Vagina (tissue), 2 donors: ENCODE data around the gene ASTN1. TPM values are rescaled to one million over a fixed set of nuclear protein-coding genes. Genes with fewer than 3 reads are reported as not detected.

ENCODE experiments used
- DNase-seq, 2 donors: peaks; one replicate each; pipeline ENCODE4 v3.0.0-alpha.2; 2017; ENCODE audit errors: extremely low spot score in 2 of 2
- H3K27ac ChIP-seq: fragments of 200-600 bp; sonication (generic); one replicate; pipeline ENCODE4 v1.5.1; 2019
- H3K27me3 ChIP-seq: fragments of 200-600 bp; sonication (generic); one replicate; pipeline ENCODE4 v1.5.1; 2019
- H3K36me3 ChIP-seq, 2 donors: fragments of 200-600 bp; sonication (generic); one replicate each; pipeline ENCODE4 v1.5.1; 2017 to 2019
- H3K4me1 ChIP-seq: fragments of 200-600 bp; sonication (generic); one replicate; pipeline ENCODE4 v1.5.1; 2019
- H3K4me3 ChIP-seq, 2 donors: fragments of 200-600 bp; sonication (generic); 1 replicate in 1 of 2; 2 replicates in 1 of 2; pipeline ENCODE4 v1.5.1; 2016 to 2019
- H3K9me3 ChIP-seq: fragments of 200-600 bp; sonication (generic); one replicate; pipeline ENCODE4 v1.5.1; 2019
- POLR2A ChIP-seq, 2 donors: fragments of 450-650 bp; IDR thresholded peaks; one replicate each; pipeline ENCODE4 v1.6.1; 2017; ENCODE audit warnings: antibody characterized with exemption in 2 of 2, mild to moderate bottlenecking in 2 of 2, moderate library complexity in 2 of 2
- POLR2AphosphoS5 ChIP-seq, 2 donors: sonication (generic); formaldehyde crosslinking; IDR thresholded peaks; one replicate each; pipeline ENCODE4 v1.9.0; 2017; ENCODE audit warnings: antibody characterized with exemption in 2 of 2, mild to moderate bottlenecking in 2 of 2, low read depth in 1 of 2; ENCODE audit not compliant: insufficient read depth in 1 of 2
- intact Hi-C: fragments of 100-400 bp; cut with DNase I; formaldehyde crosslinking; loops from one replicate; pipeline ENCODE4 v1.15.1; 2023
- microRNA counts, 2 donors: library from miRNA; unstranded; fragments of <30 nt; microRNA quantifications; one replicate each; lab custom pipeline; 2016 to 2017
- microRNA-seq: library from miRNA; unstranded; fragments of <30 nt; microRNA quantifications from one replicate; pipeline ENCODE4, GENCODE V29; 2017; ENCODE audit warnings: borderline number of aligned reads, borderline replicate concordance
- small RNA-seq: library from RNA; depleted of rRNA; stranded (forward); fragments of <200 nt; gene quantifications from one replicate; pipeline ENCODE3, GENCODE V24; 2016
- total RNA-seq: library from RNA; depleted of rRNA; stranded (reverse); fragments of >200 nt; gene quantifications from one replicate; pipeline ENCODE4 v1.2.3, GENCODE V29; 2016
- TF ChIP-seq, protein P1 (sequence below), 3 experiments: fragments of 450-650 bp in 2 of 3; fragments of 200-600 bp in 1 of 3; sonication (generic) in 1 of 3; IDR thresholded peaks; one replicate each; pipeline ENCODE4 v1.5.1; 2017 to 2019; ENCODE audit warnings: antibody characterized with exemption in 3 of 3, mild to moderate bottlenecking in 2 of 3, moderate library complexity in 2 of 3

The ASTN1 gene
- total RNA-seq, 1 donor from 2014 or later = 4.2 TPM

GRCh38 chr1:176809292-176809691 lies 355.2 kb downstream of the ASTN1 start:
- H3K4me3 ChIP-seq = no peak overlapping the region
- no peak overlapping the region for H3K27ac ChIP-seq
- H3K9me3 ChIP-seq = no peaks in the 10 kb centered on the region
- no peaks in the 10 kb centered on the region for H3K36me3 ChIP-seq
- H3K4me1 ChIP-seq = no peaks in the 10 kb centered on the region
- H3K27me3 ChIP-seq = no peaks in the 10 kb centered on the region
- TF ChIP-seq POLR2AphosphoS5 (IDR thresholded peaks at IDR 0.05; ENCODE audit: insufficient read depth in 1 of 2, low read depth in 1 of 2) = no peak
- TF ChIP-seq, protein P1, sequence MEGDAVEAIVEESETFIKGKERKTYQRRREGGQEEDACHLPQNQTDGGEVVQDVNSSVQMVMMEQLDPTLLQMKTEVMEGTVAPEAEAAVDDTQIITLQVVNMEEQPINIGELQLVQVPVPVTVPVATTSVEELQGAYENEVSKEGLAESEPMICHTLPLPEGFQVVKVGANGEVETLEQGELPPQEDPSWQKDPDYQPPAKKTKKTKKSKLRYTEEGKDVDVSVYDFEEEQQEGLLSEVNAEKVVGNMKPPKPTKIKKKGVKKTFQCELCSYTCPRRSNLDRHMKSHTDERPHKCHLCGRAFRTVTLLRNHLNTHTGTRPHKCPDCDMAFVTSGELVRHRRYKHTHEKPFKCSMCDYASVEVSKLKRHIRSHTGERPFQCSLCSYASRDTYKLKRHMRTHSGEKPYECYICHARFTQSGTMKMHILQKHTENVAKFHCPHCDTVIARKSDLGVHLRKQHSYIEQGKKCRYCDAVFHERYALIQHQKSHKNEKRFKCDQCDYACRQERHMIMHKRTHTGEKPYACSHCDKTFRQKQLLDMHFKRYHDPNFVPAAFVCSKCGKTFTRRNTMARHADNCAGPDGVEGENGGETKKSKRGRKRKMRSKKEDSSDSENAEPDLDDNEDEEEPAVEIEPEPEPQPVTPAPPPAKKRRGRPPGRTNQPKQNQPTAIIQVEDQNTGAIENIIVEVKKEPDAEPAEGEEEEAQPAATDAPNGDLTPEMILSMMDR (IDR thresholded peaks at IDR 0.05) = no peak
- no peak for TF ChIP-seq POLR2A (IDR thresholded peaks at IDR 0.05)
- DNase-seq = no peak
- intact Hi-C loops = no loop called here

MicroRNAs within 50 kb of the gene (microRNA counts, 767-probe panel; counts per million panel counts)
- microRNA hsa-miR-488-3p (lab: Ali Mortazavi, UCI) = 238 to 261 counts per million in 2 donors

Small RNA genes within 50 kb of the gene (microRNA-seq; reads per million reads assigned to microRNA genes)
- not detected for gene MIR488

Small RNA genes within 50 kb of the gene (small RNA-seq; reads per million reads assigned to genes)
- gene MIR488 = not detected

Other genes with a start within 250 kb of the ASTN1 start
- 0.49 TPM for gene BRINP2, start 6.2 kb upstream of the ASTN1 start, total RNA-seq